Measurements from ENCODE around the gene PPM1L.

PPM1L gene

DNA sequence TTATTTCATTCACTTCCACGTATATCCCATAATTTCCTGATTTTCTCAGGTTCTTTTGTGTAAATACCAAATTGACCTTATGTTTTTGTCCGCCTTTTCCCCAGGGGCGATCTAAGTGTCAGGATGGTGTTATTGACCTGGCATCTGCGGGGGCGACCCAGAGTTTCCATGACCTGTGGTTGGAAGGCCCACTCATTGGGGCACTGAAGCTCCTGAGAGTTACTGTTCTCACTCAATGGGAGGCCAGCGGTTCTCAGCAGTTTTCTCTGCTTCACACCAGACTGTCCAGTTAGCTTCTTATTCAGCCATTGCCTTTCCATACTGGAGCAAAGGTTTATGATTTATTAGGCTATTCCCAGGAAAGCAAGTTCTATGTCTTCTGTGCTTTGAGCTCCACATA is 295.8 kb downstream of the PPM1L start:
- DNase-seq, result no peak

DNA sequence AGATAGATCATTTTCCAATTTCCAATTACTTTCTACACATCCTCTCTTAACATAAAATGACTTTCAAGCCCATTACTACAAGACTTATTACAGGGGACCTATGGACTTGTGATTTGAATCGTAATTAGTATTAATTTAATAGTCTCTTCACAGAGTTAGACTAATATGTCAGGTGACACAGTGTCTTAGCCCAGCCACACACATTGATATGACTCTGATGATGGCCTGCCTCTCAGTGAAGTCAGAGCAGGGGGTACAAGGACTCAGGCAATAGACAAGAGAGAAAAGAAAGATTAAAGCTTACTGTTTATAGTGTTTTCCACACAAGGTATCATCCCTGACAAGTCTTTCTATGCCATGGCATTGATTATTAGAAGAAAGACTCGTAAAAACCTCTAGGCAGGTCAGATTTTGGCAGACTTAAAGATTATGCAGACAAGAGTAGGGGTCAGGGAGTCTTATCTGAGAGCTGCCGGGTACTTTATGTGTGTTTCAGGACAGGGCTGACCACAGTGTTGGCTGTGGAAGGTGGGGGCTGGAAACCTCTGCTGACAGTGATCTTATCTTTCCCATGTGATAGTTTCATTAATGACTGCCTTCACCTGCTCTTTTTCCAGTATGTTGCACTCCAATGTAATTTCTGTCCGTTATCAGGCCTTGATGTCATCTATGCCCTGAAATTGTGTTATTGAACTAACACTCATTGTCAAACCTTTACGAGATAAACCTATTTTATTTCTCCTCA is 299.0 kb downstream of the PPM1L start:
- DNase-seq, result no peak

- DNase-seq, result no peak
These were observed 308.4 kb downstream of the PPM1L start for GRCh38 chr3:161064413-161064812.

DNA sequence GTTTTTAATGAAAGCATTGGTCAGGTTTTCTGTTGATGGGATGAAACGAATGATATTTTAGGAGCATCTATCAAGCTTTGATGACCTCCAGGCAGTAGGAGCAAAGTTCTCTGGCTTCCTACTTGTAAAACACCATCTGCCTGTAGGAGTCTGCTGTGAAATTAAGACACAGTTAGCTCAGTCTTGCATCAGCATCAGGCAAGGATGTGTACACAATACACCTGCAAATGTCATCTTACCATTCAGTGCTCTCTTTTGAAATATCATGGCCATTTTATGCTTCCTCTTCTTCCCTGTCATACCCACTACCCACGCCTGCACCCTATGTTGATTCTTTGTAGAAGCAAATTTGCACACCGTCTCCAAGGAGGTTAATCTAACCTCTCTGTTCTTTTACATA is 310.9 kb downstream of the PPM1L start:
- DNase-seq, result no peak

GRCh38 chr3:161067335-161067734 is 311.3 kb downstream of the PPM1L start:
- no peak for DNase-seq

- peak; percentile 51 for DNase-seq
These were observed 313.6 kb downstream of the PPM1L start for GRCh38 chr3:161069511-161070251.

GRCh38 chr3:161070252-161070930 is 314.4 kb downstream of the PPM1L start:
- DNase-seq, result no peak

DNA sequence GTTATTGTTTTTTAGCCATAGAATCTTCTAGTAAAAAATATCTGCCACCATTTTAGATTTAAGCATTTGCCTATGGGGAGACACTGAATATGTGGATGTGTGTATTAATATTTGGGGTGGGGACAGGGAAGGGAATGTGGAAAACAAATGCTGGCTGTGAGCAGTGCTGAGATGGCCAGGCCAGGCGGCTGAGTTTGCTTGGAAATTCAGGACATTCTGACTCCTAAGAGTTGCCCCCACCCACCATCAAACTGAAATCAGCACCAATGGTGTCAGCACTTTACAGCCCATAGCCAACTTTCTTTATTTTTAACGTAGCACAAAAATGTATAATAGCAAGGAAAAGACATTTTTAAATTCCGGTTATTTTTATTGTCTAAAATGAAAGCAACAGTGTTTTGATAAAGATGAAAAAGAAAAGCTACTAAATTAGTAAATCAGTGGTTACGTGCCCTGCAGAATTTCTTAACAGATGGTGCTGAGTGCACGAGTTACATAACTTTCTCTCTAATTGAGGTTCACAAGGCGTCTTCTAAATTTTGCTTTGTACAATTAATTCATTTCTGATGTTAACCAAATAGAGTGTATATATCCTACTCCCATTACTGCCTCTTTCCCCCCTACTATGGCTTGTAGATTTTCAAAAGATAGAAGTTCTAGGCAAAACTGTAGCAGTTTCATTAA is 315.1 kb downstream of the PPM1L start:
- no peak for DNase-seq

DNA sequence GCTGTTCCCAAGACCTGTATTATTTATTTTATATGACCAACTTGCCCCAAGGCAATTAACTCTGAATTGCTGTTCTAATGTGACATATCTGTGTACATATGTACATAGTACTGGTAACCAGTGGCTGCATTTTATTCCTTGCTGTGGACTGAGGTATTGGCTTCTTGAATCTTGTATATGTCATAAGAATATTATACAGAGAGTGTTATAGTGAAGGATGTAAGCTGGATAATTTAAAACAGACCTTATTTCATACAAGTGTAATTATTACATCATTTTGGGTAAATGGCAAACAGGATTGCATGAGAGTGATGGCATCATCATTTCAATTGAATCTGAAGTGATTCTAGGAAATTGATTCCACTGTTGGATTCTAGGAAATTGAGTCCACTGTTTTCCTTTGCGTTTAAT is 316.2 kb downstream of the PPM1L start:
- no peak for DNase-seq

DNA sequence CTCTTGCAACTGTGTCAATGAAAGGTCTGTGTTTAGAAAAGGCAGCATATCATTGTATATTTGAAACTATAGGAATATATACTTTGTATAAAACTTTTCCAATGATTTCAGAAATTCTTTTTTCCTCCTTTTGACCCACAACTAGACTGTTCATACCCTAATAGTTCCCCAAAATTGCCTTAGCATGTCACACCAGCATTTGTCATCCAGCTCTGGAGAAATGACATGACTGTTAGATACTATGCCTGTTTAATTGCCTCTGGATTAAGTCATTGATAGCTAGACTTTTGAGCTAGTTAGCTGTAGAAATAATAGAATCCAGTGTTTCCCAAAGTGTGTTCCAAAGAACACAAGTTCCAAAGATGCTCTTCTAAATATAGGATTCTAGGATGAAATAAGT is 316.7 kb downstream of the PPM1L start:
- DNase-seq, result no peak

- no peak for DNase-seq
These were observed 317.1 kb downstream of the PPM1L start for GRCh38 chr3:161073181-161073580.

DNA sequence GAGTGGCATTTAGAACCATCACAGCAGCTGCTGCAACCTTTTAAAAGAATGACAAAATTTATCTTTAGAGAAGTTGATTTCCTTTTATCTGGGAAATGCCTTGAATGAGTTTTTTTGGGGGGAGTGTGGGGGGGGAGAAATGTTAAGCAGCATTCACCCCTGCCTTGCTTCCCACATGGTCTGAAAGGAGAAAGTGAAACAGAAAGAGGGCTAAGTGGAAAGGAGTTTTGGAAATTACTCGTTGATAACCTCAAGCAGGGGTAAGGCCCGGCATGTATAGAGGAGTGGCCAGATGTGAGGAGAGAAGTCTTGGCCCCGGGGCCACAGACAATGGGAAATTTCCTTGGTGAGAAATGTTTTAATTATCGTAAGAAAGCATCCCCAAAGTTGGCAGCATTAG is 325.6 kb downstream of the PPM1L start:
- DNase-seq, result no peak

GRCh38 chr3:161082063-161082462 is 326.0 kb downstream of the PPM1L start:
- DNase-seq, result no peak

GRCh38 chr3:161083131-161083530 is 327.1 kb downstream of the PPM1L start:
- DNase-seq, result no peak

GRCh38 chr3:161084277-161084676 is 328.2 kb downstream of the PPM1L start:
- DNase-seq, result no peak

DNA sequence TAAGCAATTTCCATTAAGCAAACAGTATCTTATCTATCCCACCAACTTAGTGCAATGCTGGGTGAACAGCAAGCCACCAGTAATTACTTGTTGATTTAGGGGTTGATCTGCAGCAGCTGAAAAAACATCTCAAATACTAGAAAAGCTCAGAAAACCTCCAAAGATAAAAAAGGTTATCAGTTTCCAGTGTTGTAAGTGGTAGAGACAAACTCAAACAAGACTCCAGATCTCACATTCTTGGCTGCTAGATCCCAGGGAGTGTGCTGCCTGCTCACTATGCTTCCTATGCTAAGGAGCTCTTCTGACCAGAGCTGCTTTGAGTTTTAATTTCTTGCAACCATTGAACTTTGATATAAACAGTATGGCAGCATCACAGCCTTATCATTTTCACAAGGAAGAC is 337.9 kb downstream of the PPM1L start:
- no peak for DNase-seq

GRCh38 chr3:161096771-161097367 is 340.8 kb downstream of the PPM1L start:
- DNase-seq, result no peak

GRCh38 chr3:161100994-161101393 is 345.0 kb downstream of the PPM1L start:
- no peak for DNase-seq

DNA sequence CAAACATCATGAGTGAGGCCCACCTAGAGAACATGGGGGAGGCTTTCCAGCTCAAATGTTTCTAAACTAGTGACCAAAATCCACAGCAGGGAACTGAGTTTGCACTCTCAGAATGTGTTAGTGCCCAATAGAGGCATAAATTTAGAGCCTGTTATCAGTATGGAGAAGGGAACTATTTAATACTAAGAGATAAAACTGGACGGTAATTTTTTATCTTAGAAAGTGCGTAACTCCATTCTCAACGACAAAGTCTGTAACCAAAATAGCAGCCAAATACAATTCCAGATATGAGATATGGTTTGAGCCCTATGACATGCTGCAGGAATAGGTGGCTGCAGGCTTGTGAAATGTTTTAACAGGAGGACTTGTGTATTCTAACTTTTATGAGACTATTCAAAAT is 345.6 kb downstream of the PPM1L start:
- no peak for DNase-seq

DNA sequence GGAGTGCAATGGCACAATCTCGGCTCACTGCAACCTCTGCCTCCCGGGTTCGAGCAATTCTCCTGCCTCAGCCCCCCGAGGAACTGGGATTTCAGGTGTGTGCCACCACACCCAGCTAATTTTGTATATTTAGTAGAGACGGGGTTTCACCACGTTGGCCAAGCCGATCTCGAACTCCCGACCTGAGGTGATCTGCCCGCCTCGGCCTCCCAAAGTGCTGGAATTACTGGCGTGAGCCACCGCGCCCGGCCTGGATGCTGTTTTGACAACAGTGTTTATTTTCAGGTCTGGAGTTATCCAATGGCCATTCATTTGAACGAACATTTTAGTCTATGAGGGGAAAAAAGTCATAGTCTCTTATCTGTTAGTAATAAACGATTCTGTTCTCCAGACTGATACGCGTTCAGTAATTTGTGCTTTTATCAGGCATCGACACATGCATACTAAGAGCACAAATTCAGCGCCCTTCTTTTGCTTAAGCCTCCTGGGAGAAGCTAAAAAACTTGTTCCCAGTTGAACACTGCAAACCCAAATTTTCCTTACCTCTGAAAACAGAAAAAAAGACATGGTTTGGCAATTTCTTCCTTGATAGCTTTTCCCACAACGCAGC is 347.9 kb downstream of the PPM1L start:
- no peak for DNase-seq

GRCh38 chr3:161104561-161105551 is 348.8 kb downstream of the PPM1L start, which contains the start of gene B3GALNT1:
B3GALNT1 (minus strand) TSS chr3:161105349; CDS start chr3:161086754, 18,595 bp downstream.
- DNase-seq, result peak; percentile 75

Measured in femur (tissue), 1 donor.